Panc1 (cell line): ENCODE measurements around the gene HK3. TPM values are rescaled to one million over a fixed set of nuclear protein-coding genes. Genes with fewer than 3 reads are reported as not detected.

Source experiments
- ATAC-seq: fragments of 200-7000 bp; cut with Tn5 transposase; 2 replicates; pipeline ENCODE4 v1.9.1; 2020; ENCODE audit warnings: mild to moderate bottlenecking, moderate library complexity
- BruUV-seq: library from RNA; stranded (reverse); fragments of 400-500 nt; replicated peaks from 2 replicates; lab custom pipeline; 2021; lab: Mats Ljungman, UMichigan
- CTCF ChIA-PET: fragments of 300-600 bp; sonication (Branson Sonifier 250); formaldehyde crosslinking; loops from one replicate; lab custom pipeline; 2022; ENCODE audit warnings: antibody characterized with exemption; lab: Charles Lee
- POLR2A ChIA-PET: fragments of 300-600 bp; sonication (Branson Sonifier 250); formaldehyde crosslinking; loops from one replicate; lab custom pipeline; 2022; ENCODE audit warnings: antibody characterized with exemption; lab: Charles Lee
- DNase-seq: peaks from one replicate; pipeline ENCODE4 v3.0.0-alpha.2; 2010; ENCODE audit warnings: low read depth, low spot score
- H3K27ac ChIP-seq: 2 replicates; pipeline ENCODE4 v1.5.1; 2011; ENCODE audit warnings: mild to moderate bottlenecking, low read length, inconsistent platforms
- H3K27me3 ChIP-seq: fragments of 200-500 bp; sonication (Bioruptor generic); 2 replicates; pipeline ENCODE4 v1.6.0; 2014; ENCODE audit warnings: low read length, inconsistent platforms; ENCODE audit not compliant: control insufficient read depth, insufficient read depth
- H3K36me3 ChIP-seq: fragments of 200-500 bp; sonication (Bioruptor generic); 2 replicates; pipeline ENCODE4 v1.5.1; 2014; ENCODE audit warnings: inconsistent platforms, mild to moderate bottlenecking, low read length, moderate library complexity; ENCODE audit not compliant: control insufficient read depth, insufficient read depth
- H3K4me1 ChIP-seq: 2 replicates; pipeline ENCODE4 v1.5.1; 2011; ENCODE audit warnings: inconsistent platforms, mild to moderate bottlenecking, low read length, moderate library complexity; ENCODE audit not compliant: control insufficient read depth, insufficient read depth
- H3K4me3 ChIP-seq, 2 experiments: 2 replicates each; pipeline ENCODE4 v1.5.1; 2011 to 2012; ENCODE audit warnings: low read depth in 2 of 2, low read length in 2 of 2, mild to moderate bottlenecking in 2 of 2, inconsistent platforms in 1 of 2, moderate library complexity in 1 of 2
- H3K9me3 ChIP-seq: fragments of 200-500 bp; sonication (Bioruptor generic); 2 replicates; pipeline ENCODE4 v1.5.1; 2014; ENCODE audit warnings: low read depth, mild to moderate bottlenecking, inconsistent platforms, low read length, moderate library complexity; ENCODE audit not compliant: control insufficient read depth, insufficient read depth
- POLR2AphosphoS5 ChIP-seq: IDR thresholded peaks from 2 replicates; pipeline ENCODE4 v1.6.1; 2012; ENCODE audit warnings: mild to moderate bottlenecking, low read depth, low read length, moderate library complexity
- REST ChIP-seq, 2 experiments: IDR thresholded peaks; 2 replicates each; pipeline ENCODE4 v1.6.1; 2011 to 2012; ENCODE audit warnings: low read depth in 2 of 2, control low read depth in 1 of 2, low read length in 1 of 2, mild to moderate bottlenecking in 1 of 2, moderate library complexity in 1 of 2; ENCODE audit not compliant: insufficient read depth in 1 of 2
- SIN3A ChIP-seq: IDR thresholded peaks from 2 replicates; pipeline ENCODE4 v1.6.1; 2012; ENCODE audit warnings: low read depth, mild to moderate bottlenecking, low read length, moderate library complexity, borderline replicate concordance; ENCODE audit not compliant: insufficient read depth
- TCF7L2 ChIP-seq: IDR thresholded peaks from 2 replicates; pipeline ENCODE4 v1.6.1; 2011; ENCODE audit warnings: mild to moderate bottlenecking, low read depth, low read length, inconsistent platforms
- in situ Hi-C: cut with HindIII; loops from 2 replicates; pipeline ENCODE4 v1.10.0; 2016; ENCODE audit warnings: low sequenced_read_pairs, low pct_unique_long_range_greater_than_20kb
- intact Hi-C: fragments of 100-400 bp; cut with micrococcal nuclease; formaldehyde crosslinking; loops from one replicate; pipeline ENCODE4 v1.10.0; 2022; ENCODE audit not compliant: unreplicated experiment
- total RNA-seq: library from RNA; stranded (reverse); gene quantifications from one replicate; pipeline ENCODE4 v1.2.1, GENCODE V29; 2021; ENCODE audit not compliant: unreplicated experiment
- TF ChIP-seq, protein P1 (sequence below): fragments of 450-650 bp; IDR thresholded peaks from 2 replicates; pipeline ENCODE4 v1.5.1; 2017; ENCODE audit warnings: mild to moderate bottlenecking

Gene HK3
- total RNA-seq, 1 experiment from 2014 or later: not detected

DNA sequence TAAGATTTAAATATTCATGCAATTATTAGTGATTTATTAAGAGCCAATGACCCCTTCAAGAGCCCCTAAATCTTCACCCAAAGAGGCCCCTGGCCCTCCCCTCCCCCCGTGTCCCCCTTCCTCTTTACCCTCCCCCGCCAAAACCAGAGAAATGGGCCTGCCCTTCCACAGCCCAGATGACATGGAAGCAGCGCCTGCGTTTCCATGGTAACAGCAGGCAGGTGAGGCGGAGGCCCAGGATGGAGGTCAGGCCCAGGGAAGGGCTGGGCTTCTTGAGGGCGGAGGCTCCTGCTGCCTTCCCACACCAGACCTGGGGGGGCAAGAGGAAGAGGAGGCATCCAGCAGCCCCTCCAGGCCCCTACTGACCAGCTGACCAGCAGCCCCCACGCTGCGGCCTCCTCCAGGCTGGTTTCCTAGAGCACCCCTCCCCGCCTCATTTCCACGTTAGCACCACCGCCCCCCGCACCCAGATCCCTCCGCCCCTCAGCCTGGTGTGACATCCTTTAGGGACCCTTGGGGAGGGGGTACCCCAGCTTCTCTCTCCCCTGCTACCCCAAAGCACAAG is 51.3 kb downstream of the HK3 start:
- POLR2A ChIA-PET: no interaction called here
- H3K4me1 ChIP-seq: no peaks in the 10 kb centered on the region
- DNase-seq (no peak), ATAC-seq (no peak)
- CTCF ChIA-PET: no interaction called here
- TF ChIP-seq SIN3A (no peak), POLR2AphosphoS5 (no peak), REST (IDR thresholded peaks at IDR 0.05; ENCODE audit: insufficient read depth in 1 of 2, low read depth in 2 of 2, low read length in 1 of 2) (no peak), TCF7L2 (no peak)
- TF ChIP-seq, protein P1, sequence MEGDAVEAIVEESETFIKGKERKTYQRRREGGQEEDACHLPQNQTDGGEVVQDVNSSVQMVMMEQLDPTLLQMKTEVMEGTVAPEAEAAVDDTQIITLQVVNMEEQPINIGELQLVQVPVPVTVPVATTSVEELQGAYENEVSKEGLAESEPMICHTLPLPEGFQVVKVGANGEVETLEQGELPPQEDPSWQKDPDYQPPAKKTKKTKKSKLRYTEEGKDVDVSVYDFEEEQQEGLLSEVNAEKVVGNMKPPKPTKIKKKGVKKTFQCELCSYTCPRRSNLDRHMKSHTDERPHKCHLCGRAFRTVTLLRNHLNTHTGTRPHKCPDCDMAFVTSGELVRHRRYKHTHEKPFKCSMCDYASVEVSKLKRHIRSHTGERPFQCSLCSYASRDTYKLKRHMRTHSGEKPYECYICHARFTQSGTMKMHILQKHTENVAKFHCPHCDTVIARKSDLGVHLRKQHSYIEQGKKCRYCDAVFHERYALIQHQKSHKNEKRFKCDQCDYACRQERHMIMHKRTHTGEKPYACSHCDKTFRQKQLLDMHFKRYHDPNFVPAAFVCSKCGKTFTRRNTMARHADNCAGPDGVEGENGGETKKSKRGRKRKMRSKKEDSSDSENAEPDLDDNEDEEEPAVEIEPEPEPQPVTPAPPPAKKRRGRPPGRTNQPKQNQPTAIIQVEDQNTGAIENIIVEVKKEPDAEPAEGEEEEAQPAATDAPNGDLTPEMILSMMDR: no peak
- intact Hi-C loops: no loop called here
- no TSS peak for BruUV-seq
- no peak overlapping the region for H3K27ac ChIP-seq
- no peaks in the 10 kb centered on the region for H3K27me3 ChIP-seq
- no peak overlapping the region for H3K4me3 ChIP-seq
- no peaks in the 10 kb centered on the region for H3K9me3 ChIP-seq
- no peaks in the 10 kb centered on the region for H3K36me3 ChIP-seq
- in situ Hi-C loops: no loop called here

DNA sequence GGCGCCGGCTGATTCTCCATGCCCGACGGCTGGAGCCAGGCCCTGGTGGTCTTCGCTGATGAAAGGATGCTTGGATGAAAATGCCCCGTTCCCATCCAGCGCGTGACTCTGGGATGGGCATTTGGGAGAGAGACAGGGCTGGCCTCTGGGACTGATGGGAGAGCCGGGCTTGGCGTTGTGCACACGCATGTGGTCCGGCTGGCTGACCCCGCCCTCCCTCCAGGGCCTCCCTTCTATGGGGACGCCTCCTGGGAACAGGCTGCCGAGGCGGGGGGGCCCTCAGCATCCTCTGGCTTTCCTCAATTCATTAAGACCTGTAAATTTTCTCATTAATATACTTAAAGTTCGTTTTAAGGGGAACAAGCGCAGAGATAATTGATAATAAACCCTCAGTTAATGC is 52.0 kb downstream of the HK3 start:
- Histone ChIP-seq H3K4me3 (no peak overlapping the region), H3K27me3 (no peaks in the 10 kb centered on the region), H3K36me3 (no peaks in the 10 kb centered on the region), H3K4me1 (no peaks in the 10 kb centered on the region), H3K27ac (no peak overlapping the region), H3K9me3 (no peaks in the 10 kb centered on the region)
- CTCF ChIA-PET: no interaction called here
- DNase-seq (no peak), ATAC-seq (no peak)
- TF ChIP-seq REST (IDR thresholded peaks at IDR 0.05; ENCODE audit: insufficient read depth in 1 of 2, low read depth in 2 of 2, low read length in 1 of 2) (no peak), SIN3A (no peak), POLR2AphosphoS5 (no peak), TCF7L2 (no peak)
- TF ChIP-seq, protein P1: no peak
- intact Hi-C loops (no loop called here), in situ Hi-C loops (no loop called here)
- POLR2A ChIA-PET: no interaction called here
- no TSS peak for BruUV-seq
